Measurements from ENCODE around the gene HOXA9.

Gene HOXA9

DNA sequence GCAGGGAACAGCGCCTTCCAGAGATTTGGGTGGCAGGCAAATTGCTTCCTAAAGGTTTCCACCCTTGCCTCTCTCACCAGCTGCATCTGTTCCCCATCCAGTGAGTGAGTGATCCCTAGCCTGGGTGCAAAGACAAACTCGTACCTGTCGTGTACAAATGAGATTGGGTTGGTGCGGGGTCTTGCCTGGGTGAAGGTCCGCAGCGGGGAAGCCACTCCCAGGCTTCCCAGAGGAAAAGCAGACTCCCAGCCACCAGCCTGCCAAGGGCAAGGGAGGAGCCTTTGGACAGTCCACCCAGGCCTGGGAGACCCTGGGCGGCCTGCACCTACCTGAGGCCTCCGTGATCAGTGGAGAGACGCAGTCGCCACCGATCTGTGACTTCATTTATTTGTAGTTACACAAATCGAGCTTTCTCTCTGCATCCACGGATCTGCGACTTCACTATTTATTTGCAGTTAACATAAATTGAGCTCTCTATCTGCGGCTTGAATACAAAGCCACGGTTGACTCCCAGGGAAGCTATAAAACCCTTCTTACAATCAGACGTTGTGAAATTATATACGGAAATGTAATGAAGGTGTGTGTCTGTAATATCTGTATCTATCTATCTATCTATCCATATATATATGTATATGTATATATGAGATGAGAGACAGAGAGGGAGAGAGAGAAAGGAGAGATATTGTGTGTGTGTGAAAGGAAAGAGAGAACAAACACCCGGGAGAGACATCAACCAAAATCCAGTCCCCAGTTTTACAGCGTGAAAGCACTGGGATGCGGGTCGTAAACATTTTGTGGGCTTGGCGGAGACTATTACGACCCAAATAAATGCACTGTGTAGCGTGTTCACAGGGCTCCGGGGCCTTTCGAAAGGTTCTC lies 5.8 kb downstream of the HOXA9 start:
- Histone ChIP-seq H4K91ac (ENCODE audit: low read depth, low read length, poor library complexity) (no peak overlapping the region), H3K79me1 (ENCODE audit: low read depth, low read length) (peaks cover 2% of the 10 kb centered on the region), H2AK5ac (ENCODE audit: low read depth, low read length) (no peak overlapping the region), H3K18ac (ENCODE audit: low read length) (no peak overlapping the region), H2AFZ (ENCODE audit: low read length) (peak overlapping the region; percentile 99), H3K14ac (ENCODE audit: low read length) (no peak overlapping the region), H3K9me3 (replicated peaks in 1 of 2; ENCODE audit: control insufficient read depth in 2 of 2, insufficient read depth in 1 of 2, low read depth in 1 of 2, low read length in 2 of 2) (peaks cover 25 to 39% of the 10 kb centered on the region in 2 donors), H3K27ac (replicated peaks; ENCODE audit: low read length) (no peak overlapping the region), H3K27me3 (ENCODE audit: control insufficient read depth in 3 of 3, insufficient read depth in 3 of 3, low read depth in 1 of 3, low read length in 3 of 3) (peaks cover 74 to 97% (median 94%) of the 10 kb centered on the region in 3 experiments), H3K36me3 (replicated peaks in 1 of 2; ENCODE audit: control insufficient read depth in 2 of 2, insufficient read depth in 2 of 2, low read length in 2 of 2) (no peaks in the 10 kb centered on the region), H2BK5ac (ENCODE audit: low read length) (no peak overlapping the region), H3K4ac (ENCODE audit: low read length) (no peak overlapping the region), H2BK120ac (ENCODE audit: low read depth, low read length) (no peak overlapping the region), H3K4me3 (ENCODE audit: low read length in 2 of 2) (peak overlapping the region in 1 of 2 donors; percentile 48), H2BK15ac (ENCODE audit: low read length) (no peak overlapping the region), H3K23ac (ENCODE audit: low read depth, low read length, poor library complexity) (no peak overlapping the region), H2BK12ac (ENCODE audit: low read length) (no peak overlapping the region), H3K4me1 (ENCODE audit: control insufficient read depth in 2 of 2, insufficient read depth in 1 of 2, low read depth in 1 of 2, low read length in 2 of 2) (no peaks in the 10 kb centered on the region), H3K9ac (ENCODE audit: low read depth, low read length, poor library complexity) (no peak overlapping the region), H3K4me2 (ENCODE audit: insufficient read depth, low read length, poor library complexity, severe bottlenecking) (no peak overlapping the region), H4K8ac (ENCODE audit: low read depth, low read length) (no peak overlapping the region)
- WGBS, 2 donors (ENCODE audit: extremely low coverage in 2 of 2, insufficient read length in 2 of 2, insufficient replicate concordance in 1 of 2): no CpG with 5 or more reads among the region's 27 CpGs
- DNase-seq (ENCODE audit: low spot score): no peak

DNA sequence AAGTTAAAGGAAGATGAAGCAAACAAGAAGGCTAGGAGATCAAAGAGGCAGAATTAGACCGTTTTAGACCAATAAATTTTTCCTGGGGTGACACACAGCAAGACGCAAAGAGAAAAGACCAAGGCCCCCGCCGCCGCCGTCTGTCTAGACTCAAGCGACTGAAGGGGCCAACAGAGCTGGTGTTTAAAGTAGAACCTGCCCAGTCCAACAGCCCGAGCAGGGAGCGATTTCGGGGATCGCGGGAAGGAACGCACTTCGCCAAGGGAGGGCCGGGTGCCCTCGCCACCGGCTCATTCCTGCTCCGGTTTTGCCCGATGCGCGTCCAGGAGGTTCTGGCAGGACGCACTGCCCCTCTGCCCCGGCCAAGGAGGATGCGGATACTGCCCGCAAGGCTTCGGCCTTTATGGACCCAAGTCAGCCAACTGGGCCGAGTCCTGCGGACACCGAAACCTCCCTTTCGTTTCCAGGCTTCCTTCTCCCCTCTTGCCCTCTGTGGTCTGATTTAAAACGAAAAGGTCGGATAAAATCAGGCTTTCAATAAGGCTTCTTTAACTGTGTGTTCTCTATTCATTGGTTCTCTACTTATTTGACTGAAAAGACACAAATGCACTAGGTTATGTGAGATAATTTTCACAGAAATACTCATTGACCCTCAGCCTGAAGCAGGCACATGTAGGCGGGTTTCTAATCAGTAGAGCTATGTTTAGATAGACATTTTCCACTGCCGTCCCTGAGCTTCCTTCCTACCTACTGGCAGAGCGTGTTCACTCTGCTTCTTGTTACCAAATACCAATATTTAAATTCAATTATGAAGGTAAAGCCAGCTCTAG lies 6.7 kb downstream of the HOXA9 start:
- peak overlapping the region; percentile 78 for H3K23ac ChIP-seq (ENCODE audit: low read depth, low read length, poor library complexity)
- H3K27me3 ChIP-seq (ENCODE audit: control insufficient read depth in 3 of 3, insufficient read depth in 3 of 3, low read depth in 1 of 3, low read length in 3 of 3): peaks cover 73 to 97% (median 94%) of the 10 kb centered on the region in 3 experiments
- H3K4me1 ChIP-seq (ENCODE audit: control insufficient read depth in 2 of 2, insufficient read depth in 1 of 2, low read depth in 1 of 2, low read length in 2 of 2): no peaks in the 10 kb centered on the region
- no peak overlapping the region for H3K4me3 ChIP-seq (ENCODE audit: low read length in 2 of 2)
- peaks cover 25 to 35% of the 10 kb centered on the region in 2 donors for H3K9me3 ChIP-seq (replicated peaks in 1 of 2; ENCODE audit: control insufficient read depth in 2 of 2, insufficient read depth in 1 of 2, low read depth in 1 of 2, low read length in 2 of 2)
- no peak overlapping the region for H3K4ac ChIP-seq (ENCODE audit: low read length)
- H3K14ac ChIP-seq (ENCODE audit: low read length): no peak overlapping the region
- H2BK12ac ChIP-seq (ENCODE audit: low read length): no peak overlapping the region
- no peak overlapping the region for H4K91ac ChIP-seq (ENCODE audit: low read depth, low read length, poor library complexity)
- no peak overlapping the region for H2BK120ac ChIP-seq (ENCODE audit: low read depth, low read length)
- H4K8ac ChIP-seq (ENCODE audit: low read depth, low read length): no peak overlapping the region
- no peak overlapping the region for H3K4me2 ChIP-seq (ENCODE audit: insufficient read depth, low read length, poor library complexity, severe bottlenecking)
- H2AK5ac ChIP-seq (ENCODE audit: low read depth, low read length): no peak overlapping the region
- no peak overlapping the region for H2AFZ ChIP-seq (ENCODE audit: low read length)
- H2BK15ac ChIP-seq (ENCODE audit: low read length): no peak overlapping the region
- no peak overlapping the region for H3K9ac ChIP-seq (ENCODE audit: low read depth, low read length, poor library complexity)
- no peak overlapping the region for H3K27ac ChIP-seq (replicated peaks; ENCODE audit: low read length)
- H2BK5ac ChIP-seq (ENCODE audit: low read length): no peak overlapping the region
- DNase-seq (ENCODE audit: low spot score): no peak
- H3K18ac ChIP-seq (ENCODE audit: low read length): no peak overlapping the region
- WGBS, 2 donors (ENCODE audit: extremely low coverage in 2 of 2, insufficient read length in 2 of 2, insufficient replicate concordance in 1 of 2): no CpG with 5 or more reads among the region's 35 CpGs
- H3K36me3 ChIP-seq (replicated peaks in 1 of 2; ENCODE audit: control insufficient read depth in 2 of 2, insufficient read depth in 2 of 2, low read length in 2 of 2): no peaks in the 10 kb centered on the region
- H3K79me1 ChIP-seq (ENCODE audit: low read depth, low read length): peaks cover 2% of the 10 kb centered on the region

GRCh38 chr7:27157702-27158431 lies 7.5 kb downstream of the HOXA9 start:
- WGBS, 2 donors (ENCODE audit: extremely low coverage in 2 of 2, insufficient read length in 2 of 2, insufficient replicate concordance in 1 of 2): no CpG with 5 or more reads among the region's 30 CpGs
- no peak overlapping the region for H2AK5ac ChIP-seq (ENCODE audit: low read depth, low read length)

More at GRCh38 chr7:27157702-27158431, 7.5 kb downstream of the HOXA9 start:
- Histone ChIP-seq H3K36me3 (replicated peaks in 1 of 2; ENCODE audit: control insufficient read depth in 2 of 2, insufficient read depth in 2 of 2, low read length in 2 of 2) (no peaks in the 10 kb centered on the region), H2BK120ac (ENCODE audit: low read depth, low read length) (no peak overlapping the region), H4K91ac (ENCODE audit: low read depth, low read length, poor library complexity) (no peak overlapping the region), H3K27me3 (ENCODE audit: control insufficient read depth in 3 of 3, insufficient read depth in 3 of 3, low read depth in 1 of 3, low read length in 3 of 3) (peaks cover 75 to 97% (median 94%) of the 10 kb centered on the region in 3 experiments), H2AFZ (ENCODE audit: low read length) (no peak overlapping the region), H3K4ac (ENCODE audit: low read length) (no peak overlapping the region), H3K4me3 (ENCODE audit: low read length in 2 of 2) (no peak overlapping the region), H3K4me2 (ENCODE audit: insufficient read depth, low read length, poor library complexity, severe bottlenecking) (no peak overlapping the region), H3K23ac (ENCODE audit: low read depth, low read length, poor library complexity) (no peak overlapping the region), H3K18ac (ENCODE audit: low read length) (no peak overlapping the region), H2BK5ac (ENCODE audit: low read length) (no peak overlapping the region), H4K8ac (ENCODE audit: low read depth, low read length) (no peak overlapping the region), H3K27ac (replicated peaks; ENCODE audit: low read length) (no peak overlapping the region), H2BK12ac (ENCODE audit: low read length) (no peak overlapping the region), H3K14ac (ENCODE audit: low read length) (no peak overlapping the region), H3K9me3 (replicated peaks in 1 of 2; ENCODE audit: control insufficient read depth in 2 of 2, insufficient read depth in 1 of 2, low read depth in 1 of 2, low read length in 2 of 2) (peaks cover 25 to 37% of the 10 kb centered on the region in 2 donors), H3K79me1 (ENCODE audit: low read depth, low read length) (peaks cover 2% of the 10 kb centered on the region), H2BK15ac (ENCODE audit: low read length) (no peak overlapping the region), H3K9ac (ENCODE audit: low read depth, low read length, poor library complexity) (no peak overlapping the region), H3K4me1 (ENCODE audit: control insufficient read depth in 2 of 2, insufficient read depth in 1 of 2, low read depth in 1 of 2, low read length in 2 of 2) (no peaks in the 10 kb centered on the region)
- DNase-seq (ENCODE audit: low spot score): no peak
